Ishikawa (cell line): ENCODE data around the gene COX18.

ENCODE experiments used
- EGR1 ChIP-seq: IDR thresholded peaks from 2 replicates; pipeline ENCODE4 v1.6.1; 2012
- EP300 ChIP-seq: IDR thresholded peaks from 2 replicates; pipeline ENCODE4 v1.6.1; 2012; ENCODE audit warnings: borderline replicate concordance
- TCF12 ChIP-seq: IDR thresholded peaks from 2 replicates; pipeline ENCODE4 v1.6.1; 2012; ENCODE audit warnings: low read depth
- TF ChIP-seq, protein P1 (sequence below): IDR thresholded peaks from 2 replicates; pipeline ENCODE4 v1.6.1; 2012
- TF ChIP-seq, protein P2 (sequence below): IDR thresholded peaks from 2 replicates; pipeline ENCODE4 v1.6.1; 2012; ENCODE audit warnings: low read depth, mild to moderate bottlenecking

DNA sequence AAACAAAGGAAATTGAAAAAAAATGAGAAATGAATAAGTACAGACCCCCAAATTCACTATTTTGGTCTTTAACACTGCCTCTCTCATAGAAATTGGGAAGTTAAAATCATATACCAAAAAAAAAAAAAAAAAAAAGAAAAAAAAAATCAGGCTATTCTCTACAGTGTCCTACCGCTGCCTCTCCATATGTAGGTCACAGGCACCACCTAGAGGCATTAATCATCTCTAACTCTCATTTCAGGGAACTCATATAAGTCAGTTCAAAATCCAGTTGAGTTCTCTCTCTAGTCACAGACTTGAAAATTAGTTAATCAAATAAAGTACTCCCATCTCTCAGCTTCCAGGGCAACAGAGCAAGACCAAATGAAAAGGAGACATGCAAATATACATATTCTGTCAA lies 47.9 kb downstream of the COX18 start:
- TF ChIP-seq, protein P1, sequence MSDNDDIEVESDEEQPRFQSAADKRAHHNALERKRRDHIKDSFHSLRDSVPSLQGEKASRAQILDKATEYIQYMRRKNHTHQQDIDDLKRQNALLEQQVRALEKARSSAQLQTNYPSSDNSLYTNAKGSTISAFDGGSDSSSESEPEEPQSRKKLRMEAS: no peak
- TF ChIP-seq EGR1 (no peak), TCF12 (no peak), EP300 (no peak)
- TF ChIP-seq, protein P2, sequence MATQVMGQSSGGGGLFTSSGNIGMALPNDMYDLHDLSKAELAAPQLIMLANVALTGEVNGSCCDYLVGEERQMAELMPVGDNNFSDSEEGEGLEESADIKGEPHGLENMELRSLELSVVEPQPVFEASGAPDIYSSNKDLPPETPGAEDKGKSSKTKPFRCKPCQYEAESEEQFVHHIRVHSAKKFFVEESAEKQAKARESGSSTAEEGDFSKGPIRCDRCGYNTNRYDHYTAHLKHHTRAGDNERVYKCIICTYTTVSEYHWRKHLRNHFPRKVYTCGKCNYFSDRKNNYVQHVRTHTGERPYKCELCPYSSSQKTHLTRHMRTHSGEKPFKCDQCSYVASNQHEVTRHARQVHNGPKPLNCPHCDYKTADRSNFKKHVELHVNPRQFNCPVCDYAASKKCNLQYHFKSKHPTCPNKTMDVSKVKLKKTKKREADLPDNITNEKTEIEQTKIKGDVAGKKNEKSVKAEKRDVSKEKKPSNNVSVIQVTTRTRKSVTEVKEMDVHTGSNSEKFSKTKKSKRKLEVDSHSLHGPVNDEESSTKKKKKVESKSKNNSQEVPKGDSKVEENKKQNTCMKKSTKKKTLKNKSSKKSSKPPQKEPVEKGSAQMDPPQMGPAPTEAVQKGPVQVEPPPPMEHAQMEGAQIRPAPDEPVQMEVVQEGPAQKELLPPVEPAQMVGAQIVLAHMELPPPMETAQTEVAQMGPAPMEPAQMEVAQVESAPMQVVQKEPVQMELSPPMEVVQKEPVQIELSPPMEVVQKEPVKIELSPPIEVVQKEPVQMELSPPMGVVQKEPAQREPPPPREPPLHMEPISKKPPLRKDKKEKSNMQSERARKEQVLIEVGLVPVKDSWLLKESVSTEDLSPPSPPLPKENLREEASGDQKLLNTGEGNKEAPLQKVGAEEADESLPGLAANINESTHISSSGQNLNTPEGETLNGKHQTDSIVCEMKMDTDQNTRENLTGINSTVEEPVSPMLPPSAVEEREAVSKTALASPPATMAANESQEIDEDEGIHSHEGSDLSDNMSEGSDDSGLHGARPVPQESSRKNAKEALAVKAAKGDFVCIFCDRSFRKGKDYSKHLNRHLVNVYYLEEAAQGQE: no peak
